CD14-positive monocyte (primary cell): ENCODE data around the gene MYCBP2. TPM values are rescaled to one million over a fixed set of nuclear protein-coding genes. Genes with fewer than 3 reads are reported as not detected.

ENCODE experiments used
- DNase-seq, 3 donors: peaks; one replicate each; pipeline ENCODE4 v3.0.0-alpha.2; 2011 to 2022
- H2AFZ ChIP-seq: 2 replicates; pipeline ENCODE4 v1.6.0; 2012; ENCODE audit warnings: mild to moderate bottlenecking, low read depth, low read length, inconsistent platforms; ENCODE audit not compliant: insufficient read depth, poor library complexity, severe bottlenecking
- H3K27ac ChIP-seq, 2 donors: 1 replicate in 1 of 2; 2 replicates in 1 of 2; pipeline ENCODE4 v1.5.1; 2012 to 2013; ENCODE audit warnings: low read length in 2 of 2, control low read depth in 1 of 2, inconsistent platforms in 1 of 2, low read depth in 1 of 2, mild to moderate bottlenecking in 1 of 2
- H3K27me3 ChIP-seq, 2 donors: one replicate each; pipeline versions ENCODE4 v1.6.0 to v1.6.1; 2011 to 2013; ENCODE audit warnings: low read length in 2 of 2; ENCODE audit not compliant: control insufficient read depth in 2 of 2, insufficient read depth in 2 of 2
- H3K36me3 ChIP-seq, 2 donors: replicated peaks in 1 of 2; 1 replicate in 1 of 2; 2 replicates in 1 of 2; pipeline versions ENCODE4 v1.5.1 to v1.6.1; 2012 to 2013; ENCODE audit warnings: low read length in 2 of 2, control low read depth in 1 of 2, inconsistent platforms in 1 of 2, mild to moderate bottlenecking in 1 of 2; ENCODE audit not compliant: insufficient read depth in 2 of 2, control insufficient read depth in 1 of 2
- H3K4me1 ChIP-seq, 2 donors: 1 replicate in 1 of 2; 2 replicates in 1 of 2; pipeline versions ENCODE4 v1.5.1 to v1.6.1; 2012 to 2013; ENCODE audit warnings: low read length in 2 of 2, control low read depth in 1 of 2, inconsistent platforms in 1 of 2, mild to moderate bottlenecking in 1 of 2, moderate library complexity in 1 of 2; ENCODE audit not compliant: insufficient read depth in 2 of 2, control insufficient read depth in 1 of 2
- H3K4me2 ChIP-seq: replicated peaks from 2 replicates; pipeline ENCODE3; 2012; ENCODE audit warnings: low read length, moderate library complexity, mild to moderate bottlenecking; ENCODE audit not compliant: poor library complexity, severe bottlenecking; ENCODE audit errors: extremely low read depth
- H3K4me3 ChIP-seq, 3 experiments: fragments of 200-600 bp in 1 of 3; sonication (generic) in 1 of 3; replicated peaks in 1 of 3; 1 replicate in 2 of 3; 2 replicates in 1 of 3; pipeline ENCODE4 v1.5.1; 2011 to 2013; ENCODE audit warnings: low read length in 3 of 3, mild to moderate bottlenecking in 3 of 3, control low read depth in 2 of 3, low read depth in 2 of 3, inconsistent platforms in 1 of 3, moderate library complexity in 1 of 3
- H3K79me2 ChIP-seq: 2 replicates; pipeline ENCODE4 v1.6.0; 2012; ENCODE audit warnings: mild to moderate bottlenecking, control low read depth, inconsistent platforms, low read length, moderate library complexity; ENCODE audit not compliant: insufficient read depth
- H3K9ac ChIP-seq: 2 replicates; pipeline ENCODE4 v1.6.0; 2017; ENCODE audit warnings: low read length, mild to moderate bottlenecking; ENCODE audit not compliant: insufficient read depth, poor library complexity, severe bottlenecking
- H3K9me3 ChIP-seq, 2 donors: replicated peaks in 1 of 2; 1 replicate in 1 of 2; 2 replicates in 1 of 2; pipeline versions ENCODE4 v1.5.1 to v1.6.1; 2012 to 2013; ENCODE audit warnings: low read length in 2 of 2, control low read depth in 1 of 2; ENCODE audit not compliant: control insufficient read depth in 1 of 2, insufficient read depth in 1 of 2
- H4K20me1 ChIP-seq: 2 replicates; pipeline ENCODE4 v1.6.0; 2012; ENCODE audit warnings: mild to moderate bottlenecking, low read length, control low read depth, moderate library complexity; ENCODE audit not compliant: insufficient read depth
- H3K27ac Mint-ChIP-seq, 7 donors: one replicate each; pipeline ENCODE4 v1.8.0; 2020; ENCODE audit warnings: mild to moderate bottlenecking in 7 of 7, mixed read lengths in 7 of 7, moderate library complexity in 6 of 7, inconsistent platforms in 2 of 7
- H3K27me3 Mint-ChIP-seq, 3 donors: one replicate each; pipeline ENCODE4 v1.8.0; 2021 to 2022; ENCODE audit warnings: low read depth in 3 of 3, mild to moderate bottlenecking in 3 of 3, mixed read lengths in 3 of 3, moderate library complexity in 3 of 3, inconsistent platforms in 1 of 3
- H3K36me3 Mint-ChIP-seq, 2 donors: one replicate each; pipeline ENCODE4 v1.8.0; 2020; ENCODE audit warnings: mixed read lengths in 2 of 2, inconsistent platforms in 1 of 2, mild to moderate bottlenecking in 1 of 2
- H3K4me1 Mint-ChIP-seq: one replicate; pipeline ENCODE4 v1.8.0; 2020; ENCODE audit warnings: mild to moderate bottlenecking, mixed read lengths
- H3K4me3 Mint-ChIP-seq, 2 donors: one replicate each; pipeline ENCODE4 v1.8.0; 2020; ENCODE audit warnings: mild to moderate bottlenecking in 2 of 2, mixed read lengths in 2 of 2, moderate library complexity in 1 of 2
- H3K9me3 Mint-ChIP-seq, 7 donors: one replicate each; pipeline ENCODE4 v1.8.0; 2020 to 2022; ENCODE audit warnings: mixed read lengths in 7 of 7, mild to moderate bottlenecking in 6 of 7, moderate library complexity in 6 of 7, inconsistent platforms in 2 of 7
- CTCF ChIP-seq: fragments of 200-600 bp; IDR thresholded peaks from one replicate; pipeline ENCODE4 v1.8.0; 2022; ENCODE audit warnings: antibody characterized with exemption, mild to moderate bottlenecking
- WGBS: methylation state at CpG from one replicate; pipeline ENCODE4 v1.1.5; 2013; ENCODE audit warnings: missing lambda C conversion rate; ENCODE audit not compliant: insufficient coverage; 5-methylcytosine and 5-hydroxymethylcytosine counted together
- intact Hi-C, 2 donors: fragments of 100-400 bp; cut with micrococcal nuclease; formaldehyde crosslinking; loops; one replicate each; pipeline versions ENCODE4 v1.15.0 to v1.15.1; 2023
- polyA plus RNA-seq, 3 donors: library from polyadenylated mRNA; depleted of rRNA in 1 of 3; unstranded in 2 of 3; stranded (reverse) in 1 of 3; fragments of 300-500 nt in 2 of 3; fragments of >200 nt in 1 of 3; fragmentation: Illumina TruSeq in 2 of 3; gene quantifications; 1 replicate in 2 of 3; 2 replicates in 1 of 3; pipeline ENCODE4 v1.2.3, GENCODE V29; 2012 to 2021

Gene MYCBP2
- polyA plus RNA-seq, 3 donors, result 7.6 to 51.5 (median 14.4) TPM

GRCh38 chr13:77022341-77022740 is 304.6 kb downstream of the MYCBP2 start:
- peaks cover 20 to 56% of the 10 kb centered on the region in 2 donors for H3K36me3 ChIP-seq
- H3K9ac ChIP-seq, result no peak overlapping the region
- Mint-ChIP-seq H3K9me3 (peaks cover 0 to 2% (median 0%) of the 10 kb centered on the region in 7 donors), H3K27ac (peak overlapping the region in 6 of 7 donors; percentile 55 to 85 (median 72)), H3K36me3 (peaks cover 21 to 37% of the 10 kb centered on the region in 2 donors), H3K4me1 (peaks cover 51% of the 10 kb centered on the region), H3K4me3 (peak overlapping the region in 1 of 2 donors; percentile 39), H3K27me3 (peaks cover 0 to 2% (median 1%) of the 10 kb centered on the region in 3 donors)
- intact Hi-C loops, result no loop called here
- H4K20me1 ChIP-seq, result peaks cover 90% of the 10 kb centered on the region
- H3K4me3 ChIP-seq, result no peak overlapping the region
- peak overlapping the region; percentile 7 for H3K4me2 ChIP-seq
- no peak overlapping the region for H2AFZ ChIP-seq
- H3K9me3 ChIP-seq, result no peaks in the 10 kb centered on the region
- peak overlapping the region in 1 of 2 donors; percentile 55 for H3K27ac ChIP-seq
- peaks cover 96% of the 10 kb centered on the region for H3K79me2 ChIP-seq
- peak in 2 of 3 donors; percentile 14 to 18 for DNase-seq
- 0% methylated on average over 1 of the region's 3 CpGs for WGBS
- H3K4me1 ChIP-seq, result peaks cover 24 to 43% of the 10 kb centered on the region in 2 donors
- no peaks in the 10 kb centered on the region for H3K27me3 ChIP-seq
- TF ChIP-seq CTCF, result no peak

GRCh38 chr13:77019756-77020155 is 307.1 kb downstream of the MYCBP2 start:
- Histone ChIP-seq H3K9ac (no peak overlapping the region), H3K36me3 (peaks cover 45 to 82% of the 10 kb centered on the region in 2 donors), H3K79me2 (peaks cover 100% of the 10 kb centered on the region), H4K20me1 (peaks cover 100% of the 10 kb centered on the region), H3K9me3 (no peaks in the 10 kb centered on the region), H2AFZ (no peak overlapping the region), H3K4me3 (no peak overlapping the region), H3K27ac (no peak overlapping the region), H3K27me3 (no peaks in the 10 kb centered on the region), H3K4me1 (peaks cover 12 to 28% of the 10 kb centered on the region in 2 donors), H3K4me2 (no peak overlapping the region)
- Mint-ChIP-seq H3K27me3 (no peaks in the 10 kb centered on the region), H3K4me3 (no peak overlapping the region), H3K4me1 (peaks cover 36% of the 10 kb centered on the region), H3K9me3 (no peaks in the 10 kb centered on the region), H3K36me3 (peaks cover 40 to 59% of the 10 kb centered on the region in 2 donors), H3K27ac (no peak overlapping the region)
- no peak for DNase-seq
- intact Hi-C loops, result no loop called here
- TF ChIP-seq CTCF, result no peak
